T-helper 2 cell treated with Interferon-gamma antibody and Interleukin-4, amounts not matched to agents 100 ng/mL and 5 ng/mL, for 36 hours (primary cell): ENCODE measurements around the gene WTIP. TPM values are rescaled to one million over a fixed set of nuclear protein-coding genes. Genes with fewer than 3 reads are reported as not detected.

Experiments used
- intact Hi-C: fragments of 100-400 bp; cut with micrococcal nuclease; formaldehyde crosslinking; loops from one replicate; pipeline ENCODE4 v1.15.1; 2023
- total RNA-seq: library from RNA; stranded (reverse); gene quantifications from 2 replicates; pipeline ENCODE4 v1.2.3, GENCODE V29; 2022

The WTIP gene
- total RNA-seq, 1 donor from 2014 or later, result 0.91 TPM

DNA sequence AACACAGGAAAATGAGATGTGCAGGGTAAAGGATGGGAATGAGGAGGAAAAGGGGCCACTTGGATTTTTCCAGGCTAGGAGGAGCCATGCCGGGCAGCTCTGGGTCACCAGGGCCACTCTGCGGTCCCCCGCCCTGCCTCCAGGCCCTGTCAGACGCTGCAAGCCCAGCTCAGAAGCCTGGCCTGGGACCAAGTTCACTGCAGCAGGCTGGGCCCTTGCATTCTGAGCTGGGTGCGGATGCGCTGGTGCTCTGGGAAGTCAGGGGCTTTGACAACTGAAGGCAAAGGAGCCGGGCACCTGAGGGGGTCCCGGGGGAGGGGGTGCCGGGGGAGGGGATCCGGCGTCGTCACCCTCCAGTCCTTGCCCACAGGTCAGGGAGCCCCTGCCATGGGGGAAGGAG lies 77.5 kb downstream of the WTIP start:
- intact Hi-C loops, result no loop called here

DNA sequence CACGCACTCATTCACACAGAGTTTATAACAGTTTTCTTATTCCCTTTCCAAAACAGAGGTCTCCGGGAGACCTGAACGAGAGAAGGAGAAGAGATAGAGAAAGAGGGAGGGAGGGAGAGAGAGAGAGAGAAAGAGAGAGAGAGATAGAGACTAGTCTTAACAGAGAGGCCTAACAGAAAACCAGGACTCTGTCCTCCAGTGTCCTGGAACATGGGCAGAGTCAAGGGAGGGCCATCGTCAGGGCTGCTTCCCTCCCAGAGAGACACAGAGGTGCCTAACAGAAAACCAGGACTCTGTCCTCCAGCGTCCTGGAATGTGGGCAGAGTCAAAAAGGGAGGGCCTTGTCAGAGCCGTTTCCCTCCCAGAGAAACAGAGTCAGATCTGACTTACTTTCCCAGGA lies 78.7 kb downstream of the WTIP start:
- intact Hi-C loops, result no loop called here

Other genes with a start within 250 kb of the WTIP start
- 2.6 and 4.0 TPM in 2 replicates for gene GARRE1, start 227.2 kb upstream of the WTIP start, total RNA-seq
- gene GPI, start 116.6 kb upstream of the WTIP start, total RNA-seq, result 617 and 624 TPM in 2 replicates
- 15.6 and 16.4 TPM in 2 replicates for gene PDCD2L, start 77.4 kb upstream of the WTIP start, total RNA-seq
- 127 and 131 TPM in 2 replicates for gene UBA2, start 53.4 kb upstream of the WTIP start, total RNA-seq
- gene SCGB2B2, start 195.4 kb downstream of the WTIP start, total RNA-seq, result 0.25 and 0.77 TPM in 2 replicates
- 18.0 and 19.5 TPM in 2 replicates for gene ZNF302, start 195.9 kb downstream of the WTIP start, total RNA-seq